Parathyroid adenoma (tissue), 2 donors: ENCODE measurements around the gene CTPS1.

Source experiments
- H2AFZ ChIP-seq: fragments of 300-600 bp; sonication (generic); one replicate; pipeline ENCODE4 v1.7.0; 2017; ENCODE audit warnings: antibody characterized with exemption, mild to moderate bottlenecking
- H3K27ac ChIP-seq: fragments of 300-600 bp; sonication (generic); one replicate; pipeline ENCODE4 v1.7.0; 2017
- H3K27me3 ChIP-seq: fragments of 300-600 bp; sonication (generic); one replicate; pipeline ENCODE4 v1.7.0; 2017; ENCODE audit warnings: low read length; ENCODE audit not compliant: control insufficient read depth, insufficient read depth
- H3K36me3 ChIP-seq: fragments of 300-600 bp; sonication (generic); one replicate; pipeline ENCODE4 v1.7.0; 2017; ENCODE audit warnings: low read length; ENCODE audit not compliant: control insufficient read depth, insufficient read depth
- H3K4me1 ChIP-seq: fragments of 300-600 bp; sonication (generic); one replicate; pipeline ENCODE4 v1.7.0; 2017; ENCODE audit warnings: control low read depth
- H3K4me2 ChIP-seq: fragments of 300-600 bp; sonication (generic); one replicate; pipeline ENCODE4 v1.7.0; 2017; ENCODE audit warnings: low read length
- H3K4me3 ChIP-seq: fragments of 300-600 bp; sonication (generic); one replicate; pipeline ENCODE4 v1.7.0; 2017; ENCODE audit warnings: low read depth, low read length
- H3K79me2 ChIP-seq: fragments of 300-600 bp; sonication (generic); one replicate; pipeline ENCODE4 v1.7.0; 2017; ENCODE audit warnings: control low read depth
- H3K9ac ChIP-seq: fragments of 300-600 bp; sonication (generic); one replicate; pipeline ENCODE4 v1.7.0; 2017; ENCODE audit warnings: mild to moderate bottlenecking
- H3K9me3 ChIP-seq: fragments of 300-600 bp; sonication (generic); one replicate; pipeline ENCODE4 v1.7.0; 2017; ENCODE audit warnings: low read length; ENCODE audit not compliant: control insufficient read depth
- TF ChIP-seq, protein P1 (sequence below): fragments of 300-600 bp; sonication (generic); IDR thresholded peaks from one replicate; pipeline ENCODE4 v1.7.0; 2017; ENCODE audit warnings: antibody characterized with exemption, mild to moderate bottlenecking
- donor health status: primary hyperparathyroidism.

CTPS1 gene

DNA sequence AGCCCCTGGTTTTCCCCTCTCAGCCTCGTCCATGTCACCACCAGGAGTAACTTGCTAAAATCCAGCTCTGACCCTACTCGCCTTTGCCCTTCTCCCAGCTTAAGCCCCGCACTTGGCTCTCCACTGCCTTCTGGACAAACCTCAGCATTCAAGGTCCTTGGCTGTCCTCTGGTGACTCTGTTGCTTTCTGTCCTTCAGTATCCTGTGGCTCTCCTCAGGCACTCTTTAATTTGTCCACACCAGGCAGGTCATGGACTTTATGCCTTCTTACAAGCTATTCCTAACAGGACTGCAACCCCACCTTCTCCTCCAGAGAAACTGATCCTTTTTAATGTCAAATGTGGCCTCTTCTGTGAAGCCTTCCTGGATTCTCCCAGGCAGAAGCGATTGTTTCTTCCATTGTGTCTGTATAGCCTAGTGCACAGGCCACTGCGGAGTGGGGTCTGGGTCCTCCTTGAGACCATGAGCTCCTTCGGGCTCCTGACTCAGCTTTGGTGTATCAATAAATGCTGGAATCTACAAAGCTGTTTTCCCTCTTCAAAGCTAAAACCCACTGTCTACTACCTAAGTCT is 26.7 kb upstream of the CTPS1 start:
- TF ChIP-seq, protein P1, sequence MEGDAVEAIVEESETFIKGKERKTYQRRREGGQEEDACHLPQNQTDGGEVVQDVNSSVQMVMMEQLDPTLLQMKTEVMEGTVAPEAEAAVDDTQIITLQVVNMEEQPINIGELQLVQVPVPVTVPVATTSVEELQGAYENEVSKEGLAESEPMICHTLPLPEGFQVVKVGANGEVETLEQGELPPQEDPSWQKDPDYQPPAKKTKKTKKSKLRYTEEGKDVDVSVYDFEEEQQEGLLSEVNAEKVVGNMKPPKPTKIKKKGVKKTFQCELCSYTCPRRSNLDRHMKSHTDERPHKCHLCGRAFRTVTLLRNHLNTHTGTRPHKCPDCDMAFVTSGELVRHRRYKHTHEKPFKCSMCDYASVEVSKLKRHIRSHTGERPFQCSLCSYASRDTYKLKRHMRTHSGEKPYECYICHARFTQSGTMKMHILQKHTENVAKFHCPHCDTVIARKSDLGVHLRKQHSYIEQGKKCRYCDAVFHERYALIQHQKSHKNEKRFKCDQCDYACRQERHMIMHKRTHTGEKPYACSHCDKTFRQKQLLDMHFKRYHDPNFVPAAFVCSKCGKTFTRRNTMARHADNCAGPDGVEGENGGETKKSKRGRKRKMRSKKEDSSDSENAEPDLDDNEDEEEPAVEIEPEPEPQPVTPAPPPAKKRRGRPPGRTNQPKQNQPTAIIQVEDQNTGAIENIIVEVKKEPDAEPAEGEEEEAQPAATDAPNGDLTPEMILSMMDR = no peak
- Histone ChIP-seq H3K4me1 (no peaks in the 10 kb centered on the region), H3K36me3 (no peaks in the 10 kb centered on the region), H3K4me3 (no peak overlapping the region), H2AFZ (no peak overlapping the region), H3K9ac (no peak overlapping the region), H3K4me2 (no peak overlapping the region), H3K79me2 (no peaks in the 10 kb centered on the region), H3K27me3 (no peaks in the 10 kb centered on the region), H3K9me3 (no peaks in the 10 kb centered on the region), H3K27ac (no peak overlapping the region)

DNA sequence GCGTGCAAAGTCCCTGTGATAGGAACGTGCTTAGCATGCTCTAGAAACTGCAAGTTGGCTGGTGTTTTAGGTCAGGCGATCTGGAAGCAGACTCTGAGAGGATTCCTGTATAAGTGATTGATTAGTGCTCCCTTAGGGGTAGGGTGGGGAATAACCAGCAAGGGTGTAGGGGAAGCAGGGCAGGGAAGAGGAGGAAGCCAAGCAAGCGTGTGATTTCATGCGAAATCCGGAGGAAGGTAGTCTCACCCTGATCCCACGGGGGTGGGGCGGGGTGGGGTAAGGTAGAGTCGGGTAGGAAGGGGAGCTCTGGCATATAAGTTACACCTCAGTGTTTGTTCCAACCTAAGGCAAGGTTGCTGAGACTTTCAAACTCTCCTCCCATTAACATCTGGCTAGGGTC is 24.9 kb upstream of the CTPS1 start:
- no peak overlapping the region for H3K27ac ChIP-seq
- no peak overlapping the region for H3K4me3 ChIP-seq
- H3K27me3 ChIP-seq = no peaks in the 10 kb centered on the region
- no peaks in the 10 kb centered on the region for H3K36me3 ChIP-seq
- peak overlapping the region; percentile 17 for H3K4me2 ChIP-seq
- no peaks in the 10 kb centered on the region for H3K4me1 ChIP-seq
- H3K9me3 ChIP-seq = no peaks in the 10 kb centered on the region
- no peak overlapping the region for H3K9ac ChIP-seq
- H2AFZ ChIP-seq = no peak overlapping the region
- no peaks in the 10 kb centered on the region for H3K79me2 ChIP-seq
- TF ChIP-seq, protein P1 = no peak

DNA sequence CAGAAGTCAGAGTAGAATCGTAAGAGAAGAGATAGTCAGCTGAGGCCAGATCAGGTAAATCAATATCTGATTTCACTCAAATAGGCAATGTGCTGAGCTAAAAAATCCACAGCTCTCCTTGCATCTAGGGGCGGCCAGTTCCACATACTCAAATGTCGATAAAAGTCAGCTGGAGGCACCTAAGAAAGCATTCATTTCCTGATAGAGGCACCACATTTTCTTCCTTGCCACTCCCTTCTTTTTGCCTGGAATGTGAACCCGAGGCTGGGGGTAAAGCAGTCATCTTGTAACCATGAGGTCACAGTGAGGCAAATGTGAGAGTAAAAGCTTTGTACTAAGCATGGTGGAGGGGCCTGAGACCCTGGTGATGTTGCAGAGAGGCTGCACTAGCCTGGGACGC is 24.2 kb upstream of the CTPS1 start:
- Histone ChIP-seq H3K9me3 (no peaks in the 10 kb centered on the region), H3K27me3 (no peaks in the 10 kb centered on the region), H3K4me2 (peak overlapping the region; percentile 17), H3K27ac (no peak overlapping the region), H2AFZ (no peak overlapping the region), H3K4me3 (no peak overlapping the region), H3K4me1 (no peaks in the 10 kb centered on the region), H3K36me3 (no peaks in the 10 kb centered on the region), H3K9ac (no peak overlapping the region), H3K79me2 (no peaks in the 10 kb centered on the region)
- TF ChIP-seq, protein P1 = no peak

DNA sequence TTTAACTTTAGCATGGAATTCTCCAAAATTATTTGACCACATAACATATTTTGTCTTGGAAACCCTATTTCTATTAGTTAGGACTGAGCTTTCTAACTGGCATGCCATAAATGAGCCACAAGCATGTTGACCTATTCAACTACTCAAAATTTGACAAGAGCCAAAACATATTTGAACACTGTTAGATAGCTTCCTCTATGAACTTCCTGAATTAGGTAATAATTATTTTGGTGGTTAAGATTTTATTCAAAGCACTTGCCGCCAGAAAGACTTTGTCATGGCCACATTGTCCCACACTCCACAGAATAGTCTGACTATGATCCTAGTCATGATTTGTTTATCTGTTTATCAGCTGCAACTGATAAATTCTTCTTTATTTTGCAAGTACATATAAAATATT is 23.1 kb upstream of the CTPS1 start:
- Histone ChIP-seq H3K4me1 (no peaks in the 10 kb centered on the region), H3K27me3 (no peaks in the 10 kb centered on the region), H3K9ac (no peak overlapping the region), H3K36me3 (no peaks in the 10 kb centered on the region), H3K9me3 (no peaks in the 10 kb centered on the region), H3K27ac (no peak overlapping the region), H2AFZ (no peak overlapping the region), H3K4me3 (no peak overlapping the region), H3K4me2 (no peak overlapping the region), H3K79me2 (no peaks in the 10 kb centered on the region)
- TF ChIP-seq, protein P1 = no peak

DNA sequence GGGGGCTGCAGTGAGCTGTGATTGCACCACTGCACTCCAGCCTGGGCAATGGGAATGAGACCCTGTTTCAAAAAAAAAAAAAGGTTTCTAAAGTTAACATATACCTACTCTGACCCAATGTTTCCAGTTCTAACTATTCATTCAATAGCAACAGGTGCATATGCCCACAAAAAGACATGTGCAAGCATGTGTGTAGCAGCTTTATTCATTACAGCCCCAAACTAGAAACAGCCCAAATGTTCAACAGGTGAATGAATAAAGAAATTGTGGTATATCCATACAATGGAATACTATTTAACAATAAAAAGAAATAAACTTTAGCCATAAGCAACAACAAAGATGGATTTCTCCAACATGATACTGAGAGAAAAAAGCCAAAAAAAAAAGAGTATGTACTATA is 21.3 kb upstream of the CTPS1 start:
- TF ChIP-seq, protein P1 = no peak
- no peaks in the 10 kb centered on the region for H3K79me2 ChIP-seq
- no peaks in the 10 kb centered on the region for H3K27me3 ChIP-seq
- H3K4me2 ChIP-seq = no peak overlapping the region
- no peaks in the 10 kb centered on the region for H3K36me3 ChIP-seq
- H3K9me3 ChIP-seq = no peaks in the 10 kb centered on the region
- no peak overlapping the region for H3K4me3 ChIP-seq
- no peak overlapping the region for H3K9ac ChIP-seq
- no peaks in the 10 kb centered on the region for H3K4me1 ChIP-seq
- H3K27ac ChIP-seq = no peak overlapping the region
- H2AFZ ChIP-seq = no peak overlapping the region
